Coronary artery (tissue), 2 donors: Measurements from ENCODE around the gene BCAS1.

ENCODE experiments used
- DNase-seq: peaks from one replicate; pipeline ENCODE4 v3.0.0-alpha.2; 2017; ENCODE audit warnings: low spot score
- H3K27ac ChIP-seq, 2 donors: fragments of 200-600 bp; sonication (generic); one replicate each; pipeline ENCODE4 v1.5.1; 2016 to 2019
- H3K4me3 ChIP-seq: fragments of 200-600 bp; sonication (generic); 2 replicates; pipeline ENCODE4 v1.5.1; 2016; ENCODE audit warnings: mild to moderate bottlenecking, moderate library complexity
- TF ChIP-seq, protein P1 (sequence below): fragments of 200-600 bp; sonication (generic); IDR thresholded peaks from one replicate; pipeline ENCODE4 v1.5.1; 2019; ENCODE audit warnings: antibody characterized with exemption

BCAS1 gene

DNA sequence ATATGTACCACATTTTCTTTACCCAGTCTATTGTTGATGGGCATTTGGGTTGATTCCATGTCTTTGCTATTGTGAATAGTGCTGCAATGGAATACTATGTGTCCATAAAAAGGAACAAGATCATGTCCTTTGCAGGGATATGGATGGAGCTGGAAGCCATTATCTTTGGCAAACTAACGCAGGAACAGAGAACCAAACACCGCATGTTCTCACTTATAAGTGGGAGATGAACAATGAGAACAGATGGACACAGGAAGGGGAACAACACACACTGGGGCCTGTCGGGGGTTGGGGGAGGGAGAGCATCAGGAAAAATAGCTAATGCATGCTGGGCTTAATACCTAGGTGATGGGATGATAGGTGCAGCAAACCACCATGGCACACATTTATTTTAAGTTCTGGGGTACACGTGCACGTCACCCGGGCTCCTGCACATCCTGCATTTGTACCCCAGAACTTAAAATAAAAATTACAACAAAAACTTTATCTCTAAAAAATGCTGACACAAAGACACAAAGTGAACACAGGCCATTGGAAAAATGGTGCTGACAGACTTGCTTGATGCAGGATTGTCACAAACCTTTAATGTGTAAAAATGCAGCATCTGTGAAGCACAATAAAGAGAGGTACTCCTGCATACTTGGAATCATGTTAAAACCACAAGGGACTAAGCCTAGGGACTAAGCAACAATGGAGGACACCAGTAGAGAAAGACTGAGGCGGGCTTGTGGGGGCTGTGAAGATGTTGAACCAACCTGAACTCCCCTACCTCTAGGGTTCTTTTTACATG, 48.8 kb downstream of the BCAS1 start:
- no peak overlapping the region for H3K4me3 ChIP-seq
- no peak overlapping the region for H3K27ac ChIP-seq
- TF ChIP-seq, protein P1, sequence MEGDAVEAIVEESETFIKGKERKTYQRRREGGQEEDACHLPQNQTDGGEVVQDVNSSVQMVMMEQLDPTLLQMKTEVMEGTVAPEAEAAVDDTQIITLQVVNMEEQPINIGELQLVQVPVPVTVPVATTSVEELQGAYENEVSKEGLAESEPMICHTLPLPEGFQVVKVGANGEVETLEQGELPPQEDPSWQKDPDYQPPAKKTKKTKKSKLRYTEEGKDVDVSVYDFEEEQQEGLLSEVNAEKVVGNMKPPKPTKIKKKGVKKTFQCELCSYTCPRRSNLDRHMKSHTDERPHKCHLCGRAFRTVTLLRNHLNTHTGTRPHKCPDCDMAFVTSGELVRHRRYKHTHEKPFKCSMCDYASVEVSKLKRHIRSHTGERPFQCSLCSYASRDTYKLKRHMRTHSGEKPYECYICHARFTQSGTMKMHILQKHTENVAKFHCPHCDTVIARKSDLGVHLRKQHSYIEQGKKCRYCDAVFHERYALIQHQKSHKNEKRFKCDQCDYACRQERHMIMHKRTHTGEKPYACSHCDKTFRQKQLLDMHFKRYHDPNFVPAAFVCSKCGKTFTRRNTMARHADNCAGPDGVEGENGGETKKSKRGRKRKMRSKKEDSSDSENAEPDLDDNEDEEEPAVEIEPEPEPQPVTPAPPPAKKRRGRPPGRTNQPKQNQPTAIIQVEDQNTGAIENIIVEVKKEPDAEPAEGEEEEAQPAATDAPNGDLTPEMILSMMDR = no peak
- DNase-seq = no peak

DNA sequence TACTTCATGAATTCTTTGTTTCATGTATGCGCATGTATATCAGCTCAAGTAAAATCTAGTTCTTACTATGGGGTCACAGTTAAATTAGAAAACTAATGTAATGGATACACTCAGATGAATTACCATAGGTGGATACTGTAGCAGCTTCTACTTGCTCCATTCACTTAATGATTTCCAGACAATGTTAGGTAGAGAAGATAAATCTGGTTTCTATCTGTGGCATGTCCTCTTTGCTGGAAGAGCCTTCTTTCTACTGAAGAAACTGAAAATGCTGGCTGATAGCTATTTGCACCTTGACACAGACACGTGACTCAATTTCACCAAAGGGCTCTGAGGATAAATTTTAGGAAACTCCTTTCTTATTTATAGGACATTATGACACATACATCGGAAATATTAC, 49.5 kb downstream of the BCAS1 start:
- H3K27ac ChIP-seq = no peak overlapping the region
- no peak for DNase-seq
- H3K4me3 ChIP-seq = no peak overlapping the region
- TF ChIP-seq, protein P1 = no peak

DNA sequence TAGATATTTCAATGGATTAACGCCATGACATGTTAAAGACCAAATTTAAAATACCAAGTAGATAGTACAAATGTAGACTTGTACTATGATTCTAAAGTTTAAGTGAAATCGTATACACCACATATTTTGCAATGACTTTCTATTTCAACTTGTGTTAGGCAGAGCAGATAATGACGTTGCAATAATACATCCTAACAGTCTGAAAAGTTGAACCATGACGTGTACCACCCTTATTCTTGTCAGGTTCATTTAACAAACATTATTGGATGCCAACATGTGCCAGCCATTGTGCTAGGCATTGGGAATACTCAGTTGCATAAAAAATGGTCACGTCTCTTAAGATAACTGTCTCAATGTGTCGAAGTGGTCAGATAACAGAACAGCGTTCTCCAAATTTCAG, 50.0 kb downstream of the BCAS1 start:
- Histone ChIP-seq H3K27ac (no peak overlapping the region), H3K4me3 (no peak overlapping the region)
- no peak for DNase-seq
- TF ChIP-seq, protein P1 = no peak

DNA sequence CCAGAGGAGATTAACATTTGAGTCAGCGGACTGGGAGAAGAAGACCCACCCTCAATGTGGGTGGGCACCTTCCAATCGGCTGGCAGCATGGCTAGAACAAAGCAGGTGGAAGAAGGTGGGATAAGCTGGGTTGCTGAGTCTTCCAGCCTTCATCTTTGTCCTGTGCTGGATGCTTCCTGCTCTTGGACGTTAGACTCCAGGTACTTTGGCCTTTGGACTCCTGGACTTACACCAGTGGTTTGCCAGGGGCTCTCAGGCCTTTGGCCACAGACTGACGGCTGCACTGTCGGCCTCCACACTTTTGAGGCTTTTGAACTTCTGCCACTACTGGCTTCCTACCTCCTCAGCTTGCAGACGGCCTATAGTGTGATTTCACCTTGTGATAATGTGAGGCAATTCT, 50.8 kb downstream of the BCAS1 start:
- Histone ChIP-seq H3K27ac (no peak overlapping the region), H3K4me3 (no peak overlapping the region)
- DNase-seq = no peak
- TF ChIP-seq, protein P1 = no peak

DNA sequence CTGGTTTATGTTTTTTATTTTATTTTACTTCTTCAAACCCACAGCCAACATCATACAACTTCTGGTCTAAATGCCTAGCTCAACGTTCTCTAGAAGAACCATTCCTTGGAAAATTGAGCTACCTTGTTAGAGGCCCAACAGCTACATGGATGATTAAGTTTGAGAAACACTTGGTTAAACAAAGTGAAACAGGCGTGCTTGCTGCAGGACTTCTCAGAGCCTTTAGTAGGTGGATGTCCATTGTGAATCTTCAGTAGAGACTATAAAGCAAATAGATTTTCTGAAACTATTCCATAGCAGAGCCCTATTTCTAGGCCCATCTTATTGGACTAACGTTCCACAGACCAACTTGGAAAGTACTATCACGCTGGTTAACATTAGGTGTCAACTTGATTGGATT, 51.3 kb downstream of the BCAS1 start:
- no peak overlapping the region for H3K4me3 ChIP-seq
- no peak for DNase-seq
- TF ChIP-seq, protein P1 = no peak
- H3K27ac ChIP-seq = no peak overlapping the region

DNA sequence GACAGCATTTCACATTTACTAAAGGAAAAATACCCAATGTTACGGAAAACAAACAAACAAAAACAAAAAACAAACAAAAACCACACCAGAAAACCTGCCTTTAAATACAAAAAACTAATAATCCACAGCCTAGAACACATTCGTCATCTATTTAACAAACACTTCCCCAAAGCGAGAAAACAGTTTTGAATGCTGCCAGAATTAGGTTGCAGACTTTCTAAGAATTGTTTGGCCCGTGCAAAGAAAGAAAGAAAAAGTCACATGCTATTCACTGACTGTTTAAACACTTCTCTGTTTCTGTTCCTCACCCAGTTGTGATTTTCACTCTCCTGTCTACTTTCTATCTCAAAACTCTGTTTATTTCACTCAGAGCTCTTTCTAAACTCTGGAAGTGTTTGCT, 52.5 kb downstream of the BCAS1 start:
- DNase-seq = no peak
- Histone ChIP-seq H3K27ac (no peak overlapping the region), H3K4me3 (no peak overlapping the region)
- TF ChIP-seq, protein P1 = no peak

DNA sequence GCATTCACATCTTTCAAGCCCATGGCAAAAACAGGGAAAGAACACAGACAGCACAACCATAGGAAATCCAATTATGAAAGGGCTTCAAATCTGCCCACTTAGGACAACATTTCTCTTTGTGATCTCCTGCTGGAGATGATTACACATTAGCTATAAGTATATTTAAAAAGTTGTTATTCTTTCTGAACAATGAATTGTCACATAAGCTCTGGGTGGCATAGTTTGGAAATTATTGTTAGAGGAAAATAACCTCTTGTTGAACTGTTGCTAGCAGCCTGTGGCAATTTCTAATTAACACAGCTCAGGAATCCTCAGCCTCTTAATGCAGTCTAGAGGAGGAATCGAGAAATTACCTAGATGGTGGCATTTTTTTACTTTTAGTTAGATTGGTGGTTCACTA, 54.9 kb downstream of the BCAS1 start:
- DNase-seq = no peak
- H3K4me3 ChIP-seq = no peak overlapping the region
- TF ChIP-seq, protein P1 = no peak
- H3K27ac ChIP-seq = no peak overlapping the region
